Retinal pigment epithelial cell (primary cell): Measurements from ENCODE around the gene ATRX.
"Not testable (repeated sequence)": the region's sequence is repeated elsewhere in the genome, so short reads cannot be mapped to it uniquely, and the experiment has no call there.

Source experiments
- DNase-seq: peaks from one replicate; pipeline ENCODE4 v3.0.0-alpha.2; 2010; ENCODE audit warnings: low read depth
- H3K4me3 ChIP-seq: 2 replicates; pipeline ENCODE4 v1.5.1; 2011; ENCODE audit warnings: mild to moderate bottlenecking, low read length, control low read depth, moderate library complexity
- TF ChIP-seq, protein P1 (sequence below): conservative IDR thresholded peaks from 2 replicates; pipeline ENCODE4 v1.5.1; 2011; ENCODE audit warnings: low read depth, low read length, control low read depth, inconsistent platforms

ATRX gene

DNA sequence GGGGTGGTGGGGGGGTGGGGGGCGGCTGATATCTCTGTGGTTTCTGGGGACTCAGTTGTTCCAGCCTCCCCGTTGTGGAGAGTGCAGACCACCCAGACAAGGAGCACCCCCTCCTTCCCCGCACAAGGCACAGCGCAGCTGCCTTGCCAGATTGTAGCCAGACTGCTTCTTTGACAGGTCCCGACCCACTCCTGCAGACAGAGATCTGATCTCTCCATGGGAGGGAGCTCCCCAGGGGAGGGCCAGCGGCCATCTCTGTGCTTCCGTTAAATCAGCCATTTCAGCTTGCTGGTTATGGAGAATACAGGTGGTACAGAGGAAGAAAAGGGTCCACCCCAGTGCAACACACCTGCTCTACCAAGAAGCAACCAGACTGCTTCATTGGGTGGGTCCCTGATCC lies 258.0 kb downstream of the ATRX start:
- no peak overlapping the region for H3K4me3 ChIP-seq
- TF ChIP-seq, protein P1, sequence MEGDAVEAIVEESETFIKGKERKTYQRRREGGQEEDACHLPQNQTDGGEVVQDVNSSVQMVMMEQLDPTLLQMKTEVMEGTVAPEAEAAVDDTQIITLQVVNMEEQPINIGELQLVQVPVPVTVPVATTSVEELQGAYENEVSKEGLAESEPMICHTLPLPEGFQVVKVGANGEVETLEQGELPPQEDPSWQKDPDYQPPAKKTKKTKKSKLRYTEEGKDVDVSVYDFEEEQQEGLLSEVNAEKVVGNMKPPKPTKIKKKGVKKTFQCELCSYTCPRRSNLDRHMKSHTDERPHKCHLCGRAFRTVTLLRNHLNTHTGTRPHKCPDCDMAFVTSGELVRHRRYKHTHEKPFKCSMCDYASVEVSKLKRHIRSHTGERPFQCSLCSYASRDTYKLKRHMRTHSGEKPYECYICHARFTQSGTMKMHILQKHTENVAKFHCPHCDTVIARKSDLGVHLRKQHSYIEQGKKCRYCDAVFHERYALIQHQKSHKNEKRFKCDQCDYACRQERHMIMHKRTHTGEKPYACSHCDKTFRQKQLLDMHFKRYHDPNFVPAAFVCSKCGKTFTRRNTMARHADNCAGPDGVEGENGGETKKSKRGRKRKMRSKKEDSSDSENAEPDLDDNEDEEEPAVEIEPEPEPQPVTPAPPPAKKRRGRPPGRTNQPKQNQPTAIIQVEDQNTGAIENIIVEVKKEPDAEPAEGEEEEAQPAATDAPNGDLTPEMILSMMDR: no peak
- DNase-seq: no peak

DNA sequence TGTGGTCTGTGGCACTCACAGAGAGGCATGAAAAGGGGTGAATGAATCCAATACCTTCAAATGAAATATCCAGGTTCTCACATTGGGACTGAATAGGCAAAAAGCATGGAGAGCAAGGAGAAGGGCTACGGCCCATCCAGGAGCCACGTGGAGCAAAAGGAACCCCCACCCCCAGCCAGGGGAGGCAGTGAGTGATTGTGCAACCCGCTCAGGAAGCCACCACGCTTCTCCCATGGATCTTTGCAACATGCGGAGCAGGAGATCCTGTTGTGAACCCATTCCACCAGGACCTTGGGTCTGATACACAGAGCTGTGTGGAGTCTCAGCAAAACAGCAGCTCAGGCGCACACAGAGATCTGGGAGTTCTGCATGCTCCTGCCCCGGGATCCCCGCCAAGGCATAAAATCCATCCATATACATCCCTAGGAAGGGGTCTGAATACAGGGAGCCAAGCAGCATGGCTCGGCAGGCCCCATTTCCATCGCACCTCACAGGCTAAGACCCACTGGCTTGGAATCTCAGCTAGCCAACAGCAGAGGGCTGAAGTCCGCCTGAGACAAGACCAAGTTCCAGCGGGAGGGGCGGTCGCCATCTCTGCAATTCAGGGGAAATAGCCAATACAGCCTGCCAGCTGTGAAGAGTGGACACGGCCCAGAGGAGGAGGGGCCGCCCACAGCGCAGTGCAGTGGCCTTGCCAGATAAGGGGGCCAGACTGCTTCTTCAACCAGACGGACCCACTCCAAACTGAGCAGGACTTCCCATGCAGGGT lies 258.6 kb downstream of the ATRX start:
- no peak for DNase-seq
- TF ChIP-seq, protein P1: no peak
- H3K4me3 ChIP-seq: no peak overlapping the region

DNA sequence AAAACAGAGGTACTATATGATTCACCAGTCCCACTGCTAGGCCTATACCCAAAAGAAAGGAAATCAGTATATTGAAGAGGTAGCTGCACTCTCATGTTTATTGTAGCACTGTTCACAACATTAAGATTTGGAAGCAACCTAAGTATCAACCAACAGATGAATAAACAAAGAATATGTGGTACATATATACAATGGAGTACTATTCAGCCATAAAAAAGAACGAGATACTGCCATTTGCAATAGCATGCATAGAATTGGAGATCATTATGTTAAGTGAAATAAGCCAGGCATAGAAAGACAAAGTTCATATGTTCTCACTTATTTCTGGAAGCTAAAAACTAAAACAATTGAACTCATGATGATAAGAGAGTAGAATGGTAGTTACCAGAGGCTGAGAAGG lies 266.3 kb downstream of the ATRX start:
- DNase-seq: no peak
- H3K4me3 ChIP-seq: no peak overlapping the region
- TF ChIP-seq, protein P1: no peak

DNA sequence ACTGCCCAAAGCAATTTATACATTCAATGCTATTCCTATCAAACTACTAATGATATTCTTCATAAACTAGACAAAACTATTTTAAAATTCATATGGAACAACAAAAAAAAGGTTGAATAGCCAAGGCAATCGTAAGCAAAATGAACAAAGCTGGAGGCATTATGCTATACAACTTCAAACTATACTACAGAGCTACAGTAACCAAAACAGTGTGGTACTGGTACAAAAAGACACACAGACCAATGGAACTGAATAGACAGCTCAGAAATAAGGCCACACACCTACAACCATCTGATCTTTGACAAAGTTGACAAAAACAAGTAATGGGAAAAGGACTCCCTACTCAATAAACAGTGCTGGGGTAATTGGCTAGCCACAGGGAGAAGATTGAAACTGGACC lies 271.8 kb downstream of the ATRX start:
- H3K4me3 ChIP-seq: no peak overlapping the region
- no peak for DNase-seq
- TF ChIP-seq, protein P1: no peak

DNA sequence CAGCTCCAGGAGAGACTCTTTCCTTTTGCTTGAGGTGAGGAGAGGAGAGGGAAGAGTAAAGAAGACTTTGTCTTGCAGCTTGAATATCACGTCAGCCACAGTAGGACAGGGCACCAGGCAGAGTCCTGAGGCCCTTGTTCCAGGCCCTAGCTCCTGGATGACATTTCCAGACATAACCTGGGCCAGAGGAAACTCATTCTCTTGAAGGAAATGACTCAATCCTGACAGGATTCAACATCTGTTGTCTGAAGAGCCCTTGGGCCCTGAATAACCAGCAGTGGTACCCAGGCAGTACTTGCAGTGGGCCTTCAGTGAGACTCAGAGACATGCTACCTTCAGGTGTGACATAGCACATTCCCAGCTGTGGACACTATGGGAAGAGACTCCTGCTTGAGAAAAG lies 276.0 kb downstream of the ATRX start:
- TF ChIP-seq, protein P1: no peak
- no peak for DNase-seq
- H3K4me3 ChIP-seq: no peak overlapping the region

DNA sequence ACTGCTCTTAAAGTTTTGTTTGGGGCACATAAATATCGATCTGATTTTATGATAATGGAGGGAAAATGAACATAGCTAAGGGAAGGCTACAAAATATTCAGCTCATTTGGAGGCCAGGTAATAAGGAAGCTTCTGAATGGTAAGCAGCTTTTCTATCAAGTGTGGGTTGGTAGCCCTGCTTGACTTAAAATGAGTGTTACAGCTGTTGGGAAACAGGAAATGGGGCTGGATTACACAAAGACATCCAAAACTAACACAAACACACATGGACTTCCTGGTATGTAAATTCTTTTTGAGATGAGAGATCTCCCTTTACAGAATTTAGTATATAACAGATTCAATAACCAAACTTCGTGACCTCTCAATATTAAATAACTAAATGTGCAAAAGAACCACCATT lies 280.8 kb downstream of the ATRX start:
- no peak for DNase-seq
- TF ChIP-seq, protein P1: no peak
- H3K4me3 ChIP-seq: no peak overlapping the region

DNA sequence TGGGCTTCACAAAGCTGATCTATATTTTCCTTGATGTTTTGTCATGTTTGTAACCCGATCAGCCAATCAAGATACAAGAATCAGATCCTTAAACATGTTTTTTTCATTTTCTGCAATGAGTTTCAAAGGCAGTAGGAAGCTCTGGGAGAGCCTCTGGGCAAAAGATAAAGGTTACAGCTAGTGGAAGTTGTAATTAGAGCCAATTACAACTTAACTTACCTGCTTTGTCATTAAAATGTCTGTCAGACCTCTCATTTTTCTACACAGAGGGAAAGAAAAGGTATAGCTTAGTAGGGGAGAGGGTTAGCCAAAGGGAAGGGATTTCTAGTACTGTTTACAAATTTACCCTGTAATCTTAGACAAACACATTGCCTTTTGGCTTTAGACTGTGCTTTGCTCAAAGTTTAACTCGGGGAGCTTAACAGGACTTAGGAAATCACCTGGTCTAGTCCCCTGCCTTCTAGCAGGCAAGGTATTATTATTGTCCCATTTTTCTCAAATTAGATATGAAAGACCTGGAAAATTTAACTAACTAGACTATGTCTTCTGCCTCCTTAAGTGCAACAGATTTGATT lies 283.0 kb downstream of the ATRX start:
- no peak overlapping the region for H3K4me3 ChIP-seq
- TF ChIP-seq, protein P1: no peak
- DNase-seq: no peak

DNA sequence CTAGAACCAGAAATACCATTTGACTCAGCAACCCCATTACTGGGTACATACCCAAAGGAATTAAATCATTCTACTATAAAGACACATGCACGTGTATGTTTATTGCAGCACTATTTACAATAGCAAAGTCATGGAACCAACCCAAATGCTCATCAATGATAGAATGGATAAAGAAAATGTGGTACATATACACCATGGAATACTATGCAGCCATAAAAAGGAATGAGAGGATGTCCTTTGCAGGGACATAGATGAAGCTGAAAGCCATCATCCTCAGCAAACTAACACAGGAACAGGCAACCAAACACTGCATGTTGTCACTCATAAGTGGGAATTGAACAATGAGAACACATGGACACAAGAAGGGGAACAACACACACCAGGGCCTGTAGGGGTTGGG lies 285.9 kb downstream of the ATRX start:
- not testable (repeated sequence) for H3K4me3 ChIP-seq, DNase-seq
